Mononuclear cell (primary cell): ENCODE results near the gene NOP14. TPM values are rescaled to one million over a fixed set of nuclear protein-coding genes. Genes with fewer than 3 reads are reported as not detected.
A peak's percentile ranks its signal among the peaks of the same experiment; 100 is the strongest.
"Not testable (repeated sequence)": the region's sequence is repeated elsewhere in the genome, so short reads cannot be mapped to it uniquely, and the experiment has no call there.

Experiments used
- H3K27me3 ChIP-seq: 2 replicates; pipeline ENCODE4 v1.6.0; 2011; ENCODE audit warnings: low read length, control low read depth; ENCODE audit not compliant: insufficient read depth
- H3K4me1 ChIP-seq: 2 replicates; pipeline ENCODE4 v1.5.1; 2011; ENCODE audit warnings: mild to moderate bottlenecking, low read length, control low read depth; ENCODE audit not compliant: insufficient read depth
- H3K4me3 ChIP-seq: 2 replicates; pipeline ENCODE4 v1.5.1; 2011; ENCODE audit warnings: mild to moderate bottlenecking, low read length, moderate library complexity
- H3K9me3 ChIP-seq: 2 replicates; pipeline ENCODE4 v1.5.1; 2011; ENCODE audit warnings: low read depth, mild to moderate bottlenecking, control low read depth, low read length
- total RNA-seq: library from RNA; depleted of rRNA; stranded (reverse); fragments of >200 nt; gene quantifications from one replicate; pipeline ENCODE4 v1.2.3, GENCODE V29; 2012

The NOP14 gene
- total RNA-seq: 17.4 TPM

- Histone ChIP-seq H3K4me1 (peaks cover 27% of the 10 kb centered on the region), H3K4me3 (peak within 1 kb of the TSS; percentile 65), H3K9me3 (no peaks in the 10 kb centered on the region), H3K27me3 (no peaks in the 10 kb centered on the region)
Observed at GRCh38 chr4:2963175-2963965, at the start of gene NOP14, which contains the start of gene GRK4. Gene NOP14, minus strand, starts transcription at chr4:2963406. Its CDS starts 87 bp downstream, at chr4:2963319. Gene GRK4, plus strand, starts transcription at chr4:2963571. Its CDS starts 500 bp downstream, at chr4:2964071.

DNA sequence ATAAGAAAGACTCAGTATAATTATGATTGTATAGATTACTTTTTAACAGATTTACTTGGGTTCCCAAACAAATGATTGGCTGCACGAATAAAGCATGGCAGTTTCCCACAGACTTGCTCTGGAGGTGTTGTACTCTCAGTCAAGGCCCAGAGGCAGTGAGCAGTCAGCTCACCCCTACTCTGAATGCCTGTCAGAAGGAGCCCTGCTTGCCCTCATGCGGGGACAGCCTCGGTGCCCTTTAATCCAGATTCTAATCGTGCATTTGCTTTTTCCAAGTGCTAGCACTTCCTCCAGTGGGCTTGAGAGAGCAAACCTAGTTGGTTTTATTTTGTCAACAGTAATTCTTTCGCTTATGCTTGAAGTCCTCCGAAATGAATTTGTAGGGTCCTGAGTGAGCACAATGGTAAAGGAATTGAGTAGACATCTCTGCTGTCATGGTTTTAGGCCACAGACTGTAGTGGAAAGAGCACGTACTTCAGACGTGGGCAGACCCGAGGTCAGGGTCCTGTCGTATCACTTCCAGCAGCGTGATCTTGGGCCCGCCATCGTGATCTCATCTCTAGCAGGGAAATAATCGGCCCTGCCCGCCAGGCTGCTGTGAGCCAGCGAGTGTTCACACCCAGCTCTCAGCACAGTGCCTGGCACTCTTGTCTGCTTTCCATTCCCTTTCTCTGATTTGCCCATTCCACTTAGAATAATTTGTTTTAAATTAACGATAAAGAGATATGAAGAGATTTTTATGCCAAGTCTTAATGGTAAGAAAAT lies 48.4 kb upstream of the NOP14 start:
- Histone ChIP-seq H3K4me3 (no peak overlapping the region), H3K9me3 (no peaks in the 10 kb centered on the region), H3K27me3 (no peaks in the 10 kb centered on the region), H3K4me1 (no peaks in the 10 kb centered on the region)

DNA sequence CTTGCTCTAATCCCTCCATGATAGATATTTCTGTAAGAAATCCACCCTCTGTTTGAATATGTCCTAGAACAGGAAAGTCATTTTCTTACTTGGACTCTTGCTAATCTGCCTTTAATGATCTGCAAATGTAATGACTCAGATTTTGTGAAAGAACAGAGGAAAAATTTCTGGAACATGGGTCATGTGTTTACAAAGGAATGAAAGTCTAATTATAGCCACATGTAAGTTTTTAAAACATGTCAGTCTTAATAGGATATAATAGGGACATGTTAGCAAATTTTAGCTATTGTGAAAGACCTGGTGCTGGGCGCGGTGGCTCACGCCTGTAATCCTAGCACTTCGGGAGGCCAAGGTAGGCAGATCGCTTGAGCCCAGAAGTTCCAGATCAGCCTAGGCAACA lies 47.8 kb upstream of the NOP14 start:
- no peak overlapping the region for H3K4me3 ChIP-seq
- no peaks in the 10 kb centered on the region for H3K9me3 ChIP-seq
- no peaks in the 10 kb centered on the region for H3K27me3 ChIP-seq
- H3K4me1 ChIP-seq: no peaks in the 10 kb centered on the region

- H3K4me1 ChIP-seq: no peaks in the 10 kb centered on the region
- H3K4me3 ChIP-seq: no peak overlapping the region
- no peaks in the 10 kb centered on the region for H3K27me3 ChIP-seq
- H3K9me3 ChIP-seq: no peaks in the 10 kb centered on the region
Observed at GRCh38 chr4:3010577-3010976, 47.4 kb upstream of the NOP14 start.

- H3K4me3 ChIP-seq: no peak overlapping the region
- no peaks in the 10 kb centered on the region for H3K4me1 ChIP-seq
- no peaks in the 10 kb centered on the region for H3K27me3 ChIP-seq
- H3K9me3 ChIP-seq: no peaks in the 10 kb centered on the region
Observed at GRCh38 chr4:3009422-3009821, 46.2 kb upstream of the NOP14 start.

DNA sequence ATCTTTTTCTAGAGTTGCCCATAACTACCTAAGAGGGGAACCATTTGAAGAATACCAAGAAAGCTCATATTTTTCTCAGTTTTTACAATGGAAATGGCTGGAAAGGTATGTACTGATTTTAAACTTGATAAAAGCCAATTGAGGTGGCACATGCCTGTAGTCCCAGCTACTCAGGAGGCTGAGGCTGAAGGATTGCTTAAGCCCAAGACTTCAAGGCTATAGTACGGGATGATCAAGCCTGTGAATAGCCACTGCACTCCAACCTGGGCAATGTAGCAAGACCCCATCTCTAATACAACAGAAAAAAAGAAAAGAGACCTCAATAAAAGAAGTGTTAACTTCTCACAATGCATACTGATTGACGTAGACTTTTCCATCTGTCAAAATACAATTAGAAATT lies 44.5 kb upstream of the NOP14 start:
- Histone ChIP-seq H3K27me3 (no peaks in the 10 kb centered on the region), H3K4me3 (no peak overlapping the region), H3K9me3 (no peaks in the 10 kb centered on the region), H3K4me1 (no peaks in the 10 kb centered on the region)

DNA sequence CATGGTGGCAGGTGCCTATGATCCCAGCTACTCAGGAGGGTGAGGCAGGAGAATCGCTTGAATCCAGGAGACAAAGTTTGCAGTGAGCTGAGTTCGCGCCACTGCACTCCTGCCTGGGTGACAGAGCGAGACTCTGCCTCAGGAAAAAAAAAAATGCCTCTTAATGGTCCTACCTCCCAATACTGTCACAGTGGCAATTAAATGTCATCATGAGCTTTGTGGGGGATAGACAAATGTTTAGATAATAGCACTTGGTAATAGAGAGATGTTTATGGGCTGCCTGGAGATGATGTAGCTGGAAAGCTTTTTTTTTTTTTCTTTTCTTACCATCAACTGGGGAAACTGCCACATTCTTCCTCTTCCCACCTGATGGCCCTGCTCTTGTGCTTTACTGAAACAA lies 33.2 kb upstream of the NOP14 start:
- no peaks in the 10 kb centered on the region for H3K9me3 ChIP-seq
- no peaks in the 10 kb centered on the region for H3K27me3 ChIP-seq
- no peaks in the 10 kb centered on the region for H3K4me1 ChIP-seq
- no peak overlapping the region for H3K4me3 ChIP-seq

GRCh38 chr4:2995546-2996265 lies 32.5 kb upstream of the NOP14 start:
- no peaks in the 10 kb centered on the region for H3K27me3 ChIP-seq
- no peak overlapping the region for H3K4me3 ChIP-seq
- H3K4me1 ChIP-seq: no peaks in the 10 kb centered on the region
- H3K9me3 ChIP-seq: no peaks in the 10 kb centered on the region

GRCh38 chr4:2994917-2995316 lies 31.7 kb upstream of the NOP14 start:
- Histone ChIP-seq H3K27me3 (no peaks in the 10 kb centered on the region), H3K4me1 (no peaks in the 10 kb centered on the region), H3K9me3 (no peaks in the 10 kb centered on the region), H3K4me3 (no peak overlapping the region)

- no peak overlapping the region for H3K4me3 ChIP-seq
- H3K9me3 ChIP-seq: no peaks in the 10 kb centered on the region
- H3K4me1 ChIP-seq: no peaks in the 10 kb centered on the region
- H3K27me3 ChIP-seq: no peaks in the 10 kb centered on the region
Observed at GRCh38 chr4:2991243-2991642, 28.0 kb upstream of the NOP14 start.

GRCh38 chr4:2983715-2984114 lies 20.5 kb upstream of the NOP14 start:
- H3K9me3 ChIP-seq, H3K4me3 ChIP-seq, H3K4me1 ChIP-seq, H3K27me3 ChIP-seq: not testable (repeated sequence)

DNA sequence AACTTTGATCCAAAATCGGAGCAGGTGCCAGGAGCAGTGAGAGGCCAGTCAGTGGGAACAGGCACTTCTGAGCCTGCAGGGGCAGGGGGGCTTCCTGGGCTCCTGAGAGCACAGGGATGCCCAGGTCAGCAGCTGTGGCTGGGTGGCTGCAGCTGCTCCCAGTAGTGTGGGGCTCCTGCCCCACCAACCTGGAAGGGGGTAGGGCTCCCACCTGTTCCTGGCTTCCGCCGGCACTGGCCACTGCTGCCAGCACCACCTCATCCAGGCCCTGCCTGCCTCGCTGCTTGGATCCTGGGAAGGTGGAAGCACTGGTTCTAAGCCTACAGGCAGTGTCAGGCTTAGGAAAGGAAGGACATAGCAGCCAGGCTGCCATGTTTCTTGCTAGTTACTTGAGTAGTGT lies 18.8 kb upstream of the NOP14 start:
- Histone ChIP-seq H3K4me3 (no peak overlapping the region), H3K9me3 (no peaks in the 10 kb centered on the region), H3K4me1 (no peaks in the 10 kb centered on the region), H3K27me3 (no peaks in the 10 kb centered on the region)

GRCh38 chr4:2981256-2981819 lies 18.1 kb upstream of the NOP14 start:
- Histone ChIP-seq H3K4me1 (no peaks in the 10 kb centered on the region), H3K4me3 (no peak overlapping the region), H3K27me3 (no peaks in the 10 kb centered on the region), H3K9me3 (no peaks in the 10 kb centered on the region)

DNA sequence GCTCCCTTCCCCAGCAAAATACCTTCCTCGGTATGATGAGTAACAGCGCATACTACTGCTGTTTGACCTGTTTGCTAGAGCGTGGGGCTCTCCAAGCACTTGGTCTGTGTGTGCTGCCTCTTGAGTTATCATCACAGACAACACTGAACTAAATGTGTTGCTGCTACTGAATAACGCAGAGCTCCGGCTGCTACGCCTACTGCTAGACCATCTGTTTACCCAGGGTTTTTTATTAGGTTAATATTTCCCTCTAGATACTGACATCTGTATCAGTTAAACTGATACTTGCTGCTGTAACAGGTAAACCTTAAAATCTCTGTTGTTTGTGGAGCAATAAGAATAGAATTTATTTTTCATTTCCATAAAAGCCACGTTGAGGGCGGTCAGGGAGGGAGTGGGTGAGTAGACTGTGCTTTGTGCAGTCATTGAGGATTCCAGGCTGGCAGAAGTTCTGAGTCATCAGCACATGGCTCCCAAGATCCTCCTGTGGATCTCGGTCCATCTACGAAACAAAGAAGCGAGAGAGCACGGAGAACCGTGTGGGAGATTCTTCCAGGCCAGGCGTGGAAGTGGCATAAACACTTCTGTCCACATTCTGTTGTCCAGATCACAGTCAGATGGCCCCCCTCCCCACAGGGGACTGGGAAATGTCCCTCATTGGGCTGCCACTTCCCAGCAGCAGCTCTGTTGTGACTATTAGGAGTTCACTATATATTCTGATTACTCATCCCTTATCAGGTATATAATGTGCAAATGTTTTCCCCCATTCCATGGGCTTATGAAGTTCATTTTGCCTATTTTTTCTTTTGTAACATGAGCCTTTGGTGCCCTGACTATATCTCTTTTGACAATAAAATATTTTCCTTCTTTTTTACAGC lies 14.2 kb upstream of the NOP14 start:
- H3K27me3 ChIP-seq: no peaks in the 10 kb centered on the region
- no peaks in the 10 kb centered on the region for H3K4me1 ChIP-seq
- no peaks in the 10 kb centered on the region for H3K9me3 ChIP-seq
- no peak overlapping the region for H3K4me3 ChIP-seq
